ENCODE results near the gene CASKIN1. TPM values are rescaled to one million over a fixed set of nuclear protein-coding genes. Genes with fewer than 3 reads are reported as not detected.

The CASKIN1 gene
- total RNA-seq, 1 experiment from 2014 or later = 7.9 TPM

GRCh38 chr16:2235695-2236336, 39.4 kb upstream of the CASKIN1 start:
- Mint-ChIP-seq H3K27ac (no peak overlapping the region), H3K9me3 (no peaks in the 10 kb centered on the region), H3K27me3 (ENCODE audit: low read depth) (peaks cover 16% of the 10 kb centered on the region), H3K4me1 (peaks cover 0 to 3% of the 10 kb centered on the region in 2 experiments; a peak in 1 of 4 replicates), H3K4me3 (peak overlapping the region in 1 of 2 experiments; percentile 58; a peak in 1 of 5 replicates), H3K36me3 (ENCODE audit: insufficient read depth in 1 of 3, low read depth in 3 of 3) (peaks cover 2 to 24% (median 8%) of the 10 kb centered on the region in 3 experiments; a peak in 6 of 7 replicates)
- Histone ChIP-seq H4K91ac (ENCODE audit: insufficient read length, low read depth, low read length) (no peak overlapping the region), H3K23me2 (ENCODE audit: insufficient read length, low read depth, low read length, poor library complexity, severe bottlenecking) (peaks cover 13% of the 10 kb centered on the region), H3K18ac (ENCODE audit: insufficient read length, low read depth, low read length) (no peak overlapping the region), H2BK5ac (ENCODE audit: insufficient read length, low read length) (no peak overlapping the region), H2AFZ (ENCODE audit: low read length) (no peak overlapping the region), H3K4me2 (ENCODE audit: insufficient read depth, insufficient read length, low read length) (peak overlapping the region; percentile 67), H3T11ph (ENCODE audit: low read length) (no peak overlapping the region), H2AK5ac (ENCODE audit: insufficient read length, low read length) (no peak overlapping the region), H2BK15ac (ENCODE audit: low read depth, low read length) (no peak overlapping the region), H3K9ac (ENCODE audit: extremely low read depth, insufficient read length, low read length) (no peak overlapping the region), H4K5ac (ENCODE audit: insufficient read length, low read depth, low read length) (no peak overlapping the region), H3K79me1 (ENCODE audit: insufficient read depth, low read depth, low read length, poor library complexity, severe bottlenecking) (no peaks in the 10 kb centered on the region), H4K20me1 (ENCODE audit: control insufficient read depth, insufficient read depth, insufficient read length) (no peaks in the 10 kb centered on the region), H3K23ac (ENCODE audit: insufficient read length, low read depth, low read length) (no peak overlapping the region), H3K4me1 (ENCODE audit: insufficient read depth, low read length) (no peaks in the 10 kb centered on the region), H2BK12ac (ENCODE audit: insufficient read length, low read depth, low read length) (no peak overlapping the region), H3K56ac (ENCODE audit: insufficient read length, low read depth, low read length) (no peak overlapping the region), H2BK20ac (ENCODE audit: low read depth, low read length, poor library complexity, severe bottlenecking) (no peak overlapping the region), H2BK120ac (ENCODE audit: low read depth, low read length, poor library complexity, severe bottlenecking) (no peak overlapping the region), H3K9me3 (ENCODE audit: control insufficient read depth, low read depth, low read length) (no peaks in the 10 kb centered on the region), H3K27ac (ENCODE audit: insufficient read length, low read depth, low read length) (no peak overlapping the region), H3K14ac (ENCODE audit: insufficient read depth, low read length) (no peak overlapping the region), H4K8ac (replicated peaks; ENCODE audit: insufficient read length, low read depth, low read length) (no peak overlapping the region), H3K4ac (ENCODE audit: low read depth, low read length) (no peak overlapping the region), H3K27me3 (ENCODE audit: insufficient read depth, low read length) (peaks cover 2% of the 10 kb centered on the region; the same call in 1 of the 2 replicates), H3K79me2 (ENCODE audit: insufficient read depth, low read length) (no peaks in the 10 kb centered on the region)
- no CpG with 5 or more reads among the region's 19 CpGs for WGBS (ENCODE audit: extremely low coverage, insufficient read length, low lambda C conversion rate)
- DNase-seq = no peak
- no peak for TF ChIP-seq CTCF (conservative IDR thresholded peaks at IDR 0.05)

Data from H9 (cell line).